ENCODE measurements around the gene IRAK1.

Gene IRAK1

GRCh38 chrX:153969904-153970356, 49.8 kb downstream of the IRAK1 start:
- no peak for DNase-seq

- DNase-seq = peak; percentile 32
These were observed 50.4 kb downstream of the IRAK1 start for GRCh38 chrX:153969125-153969903.

GRCh38 chrX:153968754-153969124, 51.0 kb downstream of the IRAK1 start:
- no peak for DNase-seq

GRCh38 chrX:153968255-153968654, 51.4 kb downstream of the IRAK1 start:
- no peak for DNase-seq

GRCh38 chrX:153967536-153968224, 52.0 kb downstream of the IRAK1 start:
- DNase-seq = no peak

GRCh38 chrX:153966841-153967535, 52.7 kb downstream of the IRAK1 start:
- DNase-seq = no peak

- no peak for DNase-seq
These were observed 53.4 kb downstream of the IRAK1 start for GRCh38 chrX:153966283-153966688.

- DNase-seq = no peak
These were observed 54.3 kb downstream of the IRAK1 start for GRCh38 chrX:153965406-153965805.

GRCh38 chrX:153964105-153964504, 55.6 kb downstream of the IRAK1 start:
- DNase-seq = no peak

- no peak for DNase-seq
These were observed 56.2 kb downstream of the IRAK1 start for GRCh38 chrX:153963546-153963945.

GRCh38 chrX:153961292-153961691, 58.4 kb downstream of the IRAK1 start:
- no peak for DNase-seq

- no peak for DNase-seq
These were observed 58.9 kb downstream of the IRAK1 start for GRCh38 chrX:153960786-153961185.
